ENCODE data around the gene GABPA. TPM values are rescaled to one million over a fixed set of nuclear protein-coding genes. Genes with fewer than 3 reads are reported as not detected.

The GABPA gene
- total and polyA plus RNA-seq, 9 of the 15 experiments (the other 6 are each of a cell fraction or from before 2014, with no cell fraction given) = 8.9 to 35.7 (median 22.8) TPM

- TF ChIP-seq HBP1 (CRISPR knock-in tag; IDR thresholded peaks at IDR 0.05) (0 out of 2 replicates have a peak, but pooled peaks have one; percentile 31), LARP7 (IDR thresholded peaks at IDR 0.05) (0 out of 2 replicates have a peak, but pooled peaks have one; percentile 61), FOXM1 (IDR thresholded peaks at IDR 0.05; ENCODE audit: low read depth) (no peak), FOXM1 (CRISPR knock-in tag; IDR thresholded peaks at IDR 0.05; ENCODE audit: low read depth) (peak; percentile 3; the same call in 1 of the 2 replicates), ZNF316 (IDR thresholded peaks at IDR 0.05) (no peak), MEF2A (IDR thresholded peaks at IDR 0.05; ENCODE audit: control insufficient read depth, low read depth, low read length) (0 out of 2 replicates have a peak, but pooled peaks have one; percentile 39), ZNF830 (CRISPR knock-in tag; IDR thresholded peaks at IDR 0.05) (0 out of 2 replicates have a peak, but pooled peaks have one; percentile 18), ZNF395 (CRISPR knock-in tag; IDR thresholded peaks at IDR 0.05) (0 out of 2 replicates have a peak, but pooled peaks have one; percentile 14), JUN (IDR thresholded peaks at IDR 0.05; ENCODE audit: borderline replicate concordance, low read depth, low read length) (no peak), JUN (CRISPR knock-in tag; IDR thresholded peaks at IDR 0.05; ENCODE audit: borderline replicate concordance) (no peak), ZNF589 (CRISPR knock-in tag; IDR thresholded peaks at IDR 0.05; ENCODE audit: low read depth) (no peak; the same call in 1 of the 2 replicates), ZNF695 (CRISPR knock-in tag; IDR thresholded peaks at IDR 0.05) (no peak), COPS2 (conservative IDR thresholded peaks at IDR 0.05) (no peak), CCNT2 (IDR thresholded peaks at IDR 0.05; ENCODE audit: borderline replicate concordance, extremely low read depth, insufficient read length, low read depth, low read length) (no peak), ARID3B (CRISPR knock-in tag; IDR thresholded peaks at IDR 0.05; ENCODE audit: borderline replicate concordance) (no peak), GTF2B (IDR thresholded peaks at IDR 0.05; ENCODE audit: extremely low read depth, insufficient read length) (peak; percentile 12), ZNF780A (CRISPR knock-in tag; IDR thresholded peaks at IDR 0.05) (0 out of 2 replicates have a peak, but pooled peaks have one; percentile 56), PML (IDR thresholded peaks at IDR 0.05; ENCODE audit: low read length) (peak; percentile 79; the same call in 1 of the 2 replicates), SNIP1 (IDR thresholded peaks at IDR 0.05; ENCODE audit: low read depth) (no peak), ZNF766 (CRISPR knock-in tag; conservative IDR thresholded peaks at IDR 0.05) (no peak), PHB (CRISPR knock-in tag; IDR thresholded peaks at IDR 0.05) (peak; percentile 29; the same call in 1 of the 2 replicates), SNAPC5 (CRISPR knock-in tag; IDR thresholded peaks at IDR 0.05) (no peak), ZBTB1 (CRISPR knock-in tag; IDR thresholded peaks at IDR 0.05; ENCODE audit: borderline replicate concordance, low read depth) (0 out of 2 replicates have a peak, but pooled peaks have one; percentile 18), NFATC3 (IDR thresholded peaks at IDR 0.05) (no peak)
These were observed 193 bp upstream of the GABPA start (continued) for GRCh38 chr21:25734654-25734903.
